Hepatocyte (in vitro differentiated cells): ENCODE measurements around the gene RFX4. TPM values are rescaled to one million over a fixed set of nuclear protein-coding genes. Genes with fewer than 3 reads are reported as not detected.

ENCODE experiments used
- DNase-seq: peaks from one replicate; pipeline ENCODE4 v3.0.0-alpha.2; 2016; ENCODE audit warnings: low spot score
- H2AFZ ChIP-seq: fragments of 200-600 bp; sonication (generic); 2 replicates; pipeline ENCODE4 v1.6.0; 2016; ENCODE audit warnings: antibody characterized with exemption, mild to moderate bottlenecking
- H3K27ac ChIP-seq: fragments of 200-600 bp; sonication (generic); 2 replicates; pipeline ENCODE4 v1.5.1; 2016; ENCODE audit warnings: mild to moderate bottlenecking
- H3K27me3 ChIP-seq: fragments of 200-600 bp; sonication (generic); 2 replicates; pipeline ENCODE4 v1.6.1; 2016
- H3K36me3 ChIP-seq: fragments of 200-600 bp; sonication (generic); replicated peaks from 2 replicates; pipeline ENCODE4 v1.5.1; 2016; ENCODE audit warnings: low read depth; ENCODE audit not compliant: insufficient read depth
- H3K4me1 ChIP-seq: fragments of 200-600 bp; sonication (generic); 2 replicates; pipeline ENCODE4 v1.5.1; 2016; ENCODE audit warnings: mild to moderate bottlenecking, moderate library complexity; ENCODE audit not compliant: insufficient read depth
- H3K4me2 ChIP-seq: fragments of 200-600 bp; sonication (generic); 2 replicates; pipeline ENCODE4 v1.6.0; 2016
- H3K4me3 ChIP-seq: fragments of 200-600 bp; sonication (generic); 2 replicates; pipeline ENCODE4 v1.5.1; 2016; ENCODE audit warnings: mild to moderate bottlenecking
- H3K79me2 ChIP-seq: fragments of 200-600 bp; sonication (generic); 2 replicates; pipeline ENCODE4 v1.6.0; 2017; ENCODE audit warnings: mild to moderate bottlenecking
- H3K9me2 ChIP-seq: fragments of 200-600 bp; sonication (generic); replicated peaks from 2 replicates; pipeline ENCODE4 v1.6.0; 2017; ENCODE audit warnings: mild to moderate bottlenecking; ENCODE audit not compliant: insufficient read depth
- H3K9me3 ChIP-seq: fragments of 200-600 bp; sonication (generic); 2 replicates; pipeline ENCODE4 v1.5.1; 2016; ENCODE audit warnings: low read depth, mild to moderate bottlenecking
- H4K20me1 ChIP-seq: fragments of 200-600 bp; sonication (generic); 2 replicates; pipeline ENCODE4 v1.6.0; 2016; ENCODE audit warnings: mild to moderate bottlenecking; ENCODE audit not compliant: insufficient read depth, poor library complexity, severe bottlenecking
- CTCF ChIP-seq: fragments of 200-600 bp; sonication (generic); IDR thresholded peaks from 2 replicates; pipeline ENCODE4 v1.5.1; 2016; ENCODE audit warnings: antibody characterized with exemption, mild to moderate bottlenecking; ENCODE audit not compliant: poor library complexity
- EZH2 ChIP-seq: fragments of 200-600 bp; sonication (generic); IDR thresholded peaks from 2 replicates; pipeline ENCODE4 v1.6.1; 2016; ENCODE audit warnings: antibody characterized with exemption, mild to moderate bottlenecking, borderline replicate concordance
- EZH2phosphoT487 ChIP-seq: fragments of 200-600 bp; sonication (generic); IDR thresholded peaks from one replicate; pipeline ENCODE4 v1.6.1; 2018; ENCODE audit warnings: antibody characterized with exemption, mild to moderate bottlenecking, low read depth, moderate library complexity; ENCODE audit not compliant: unreplicated experiment, severe bottlenecking
- WGBS: methylation state at CpG from one replicate; pipeline ENCODE4 v1.1.6; 2016; ENCODE audit warnings: low lambda C conversion rate; ENCODE audit errors: missing lambda C conversion rate; 5-methylcytosine and 5-hydroxymethylcytosine counted together
- polyA plus RNA-seq: library from polyadenylated mRNA; unstranded; fragments of >200 nt; fragmentation: Nextera tagmentation; extraction: Ambion mirVana; gene quantifications from 2 replicates; pipeline ENCODE4 v1.2.1, GENCODE V29; 2016
- total RNA-seq: library from RNA; depleted of rRNA; stranded (reverse); fragments of >200 nt; gene quantifications from 2 replicates; pipeline ENCODE4 v1.2.3, GENCODE V29; 2014

The RFX4 gene
- total and polyA plus RNA-seq, 2 experiments from 2014 or later: not detected

- WGBS: 57% methylated on average over 4 of the region's 4 CpGs
- peaks cover 98% of the 10 kb centered on the region for H3K27me3 ChIP-seq
- no peak overlapping the region for H3K4me3 ChIP-seq
- H3K36me3 ChIP-seq: no peaks in the 10 kb centered on the region
- no peak overlapping the region for H3K4me2 ChIP-seq
- no peaks in the 10 kb centered on the region for H3K9me2 ChIP-seq
- H3K27ac ChIP-seq: no peak overlapping the region
- peaks cover 18% of the 10 kb centered on the region for H3K4me1 ChIP-seq
- no peak for DNase-seq
- TF ChIP-seq CTCF (no peak), EZH2 (no peak), EZH2phosphoT487 (no peak)
- H3K79me2 ChIP-seq: no peaks in the 10 kb centered on the region
- H2AFZ ChIP-seq: no peak overlapping the region
- H3K9me3 ChIP-seq: no peaks in the 10 kb centered on the region
- H4K20me1 ChIP-seq: no peaks in the 10 kb centered on the region
Observed at GRCh38 chr12:106588771-106589170, 6.0 kb downstream of the RFX4 start.

GRCh38 chr12:106590601-106591000 lies 7.8 kb downstream of the RFX4 start:
- Histone ChIP-seq H3K4me3 (no peak overlapping the region), H3K9me3 (no peaks in the 10 kb centered on the region), H3K4me1 (peaks cover 13% of the 10 kb centered on the region), H3K36me3 (no peaks in the 10 kb centered on the region), H2AFZ (no peak overlapping the region), H3K4me2 (no peak overlapping the region), H3K9me2 (no peaks in the 10 kb centered on the region), H4K20me1 (no peaks in the 10 kb centered on the region), H3K27me3 (peaks cover 95% of the 10 kb centered on the region), H3K27ac (no peak overlapping the region), H3K79me2 (no peaks in the 10 kb centered on the region)
- 44% methylated on average over 2 of the region's 2 CpGs for WGBS
- TF ChIP-seq EZH2phosphoT487 (no peak), EZH2 (no peak), CTCF (no peak)
- no peak for DNase-seq

- H3K79me2 ChIP-seq: no peaks in the 10 kb centered on the region
- WGBS: 71% methylated on average over 17 of the region's 17 CpGs
Observed at GRCh38 chr12:106594447-106594846, 11.6 kb downstream of the RFX4 start.

More at GRCh38 chr12:106594447-106594846, 11.6 kb downstream of the RFX4 start:
- Histone ChIP-seq H3K36me3 (no peaks in the 10 kb centered on the region), H3K4me1 (no peaks in the 10 kb centered on the region), H2AFZ (no peak overlapping the region), H4K20me1 (no peaks in the 10 kb centered on the region), H3K27me3 (peaks cover 64% of the 10 kb centered on the region), H3K9me3 (no peaks in the 10 kb centered on the region), H3K4me2 (no peak overlapping the region), H3K4me3 (no peak overlapping the region), H3K9me2 (no peaks in the 10 kb centered on the region), H3K27ac (no peak overlapping the region)
- TF ChIP-seq EZH2 (no peak), CTCF (no peak), EZH2phosphoT487 (no peak)
- no peak for DNase-seq
